GM23338 (cell line): ENCODE results near the gene TM4SF5. TPM values are rescaled to one million over a fixed set of nuclear protein-coding genes. Genes with fewer than 3 reads are reported as not detected.

Experiments
- ATAC-seq: fragments of 200-7000 bp; cut with Tn5 transposase; 3 replicates; pipeline ENCODE4 v1.9.1; 2020
- DNase-seq: peaks from one replicate; pipeline ENCODE4 v3.0.0-alpha.2; 2015; ENCODE audit warnings: low spot score
- H2AFZ ChIP-seq: fragments of 200-600 bp; sonication (generic); 2 replicates; pipeline ENCODE4 v1.8.0; 2016; ENCODE audit warnings: antibody characterized with exemption, mild to moderate bottlenecking, moderate library complexity
- H3F3A ChIP-seq: fragments of 200-600 bp; sonication (generic); replicated peaks from 2 replicates; pipeline ENCODE4 v1.8.0; 2017; ENCODE audit warnings: antibody characterized with exemption, mixed run types, low read depth
- H3K27ac ChIP-seq: fragments of 200-600 bp; sonication (generic); 2 replicates; pipeline ENCODE4 v1.6.1; 2016; ENCODE audit warnings: low read depth
- H3K27me3 ChIP-seq: fragments of 200-600 bp; sonication (generic); 2 replicates; pipeline ENCODE4 v1.8.0; 2016; ENCODE audit warnings: mild to moderate bottlenecking, mixed run types, moderate library complexity; ENCODE audit not compliant: insufficient read depth
- H3K36me3 ChIP-seq: fragments of 200-600 bp; sonication (generic); 2 replicates; pipeline ENCODE4 v1.8.0; 2016; ENCODE audit warnings: mild to moderate bottlenecking; ENCODE audit not compliant: insufficient read depth
- H3K4me1 ChIP-seq: fragments of 200-600 bp; sonication (generic); 2 replicates; pipeline ENCODE4 v1.8.0; 2016; ENCODE audit warnings: mild to moderate bottlenecking, moderate library complexity; ENCODE audit not compliant: insufficient read depth
- H3K4me2 ChIP-seq: fragments of 200-600 bp; sonication (generic); 2 replicates; pipeline ENCODE4 v1.7.1; 2017; ENCODE audit warnings: mixed run types
- H3K4me3 ChIP-seq: fragments of 200-600 bp; sonication (generic); 2 replicates; pipeline ENCODE4 v1.6.1; 2016; ENCODE audit warnings: mixed run types
- H3K79me2 ChIP-seq: fragments of 200-600 bp; sonication (generic); replicated peaks from 2 replicates; pipeline ENCODE4 v1.8.0; 2017; ENCODE audit warnings: mild to moderate bottlenecking; ENCODE audit not compliant: insufficient read depth
- H3K9me2 ChIP-seq: fragments of 200-600 bp; sonication (generic); 2 replicates; pipeline ENCODE4 v1.8.0; 2017; ENCODE audit not compliant: insufficient read depth
- H4K20me1 ChIP-seq: fragments of 200-600 bp; sonication (generic); replicated peaks from 2 replicates; pipeline ENCODE4 v1.8.0; 2017; ENCODE audit warnings: mild to moderate bottlenecking; ENCODE audit not compliant: insufficient read depth
- H3K27ac Mint-ChIP-seq: 2 replicates; pipeline ENCODE4 v1.8.0; 2020; ENCODE audit warnings: inconsistent platforms, mild to moderate bottlenecking, moderate library complexity, mixed read lengths
- H3K27me3 Mint-ChIP-seq: 3 replicates; pipeline ENCODE4 v1.8.0; 2022; ENCODE audit warnings: low read depth, mild to moderate bottlenecking, moderate library complexity, mixed read lengths, inconsistent platforms; ENCODE audit not compliant: insufficient read depth, poor library complexity
- H3K36me3 Mint-ChIP-seq: 3 replicates; pipeline ENCODE4 v1.8.0; 2021; ENCODE audit warnings: low read depth, mild to moderate bottlenecking, inconsistent platforms, moderate library complexity, mixed read lengths
- H3K4me1 Mint-ChIP-seq: 3 replicates; pipeline ENCODE4 v1.8.0; 2020; ENCODE audit warnings: mild to moderate bottlenecking, inconsistent platforms, mixed read lengths
- H3K4me3 Mint-ChIP-seq: 3 replicates; pipeline ENCODE4 v1.8.0; 2021; ENCODE audit warnings: moderate library complexity, mild to moderate bottlenecking, inconsistent platforms, mixed read lengths
- H3K9me3 Mint-ChIP-seq: 3 replicates; pipeline ENCODE4 v1.8.0; 2020; ENCODE audit warnings: moderate library complexity, mild to moderate bottlenecking, inconsistent platforms, mixed read lengths
- CREB1 ChIP-seq: fragments of 250-450 bp; sonication (Bioruptor Pico); IDR thresholded peaks from 2 replicates; pipeline ENCODE4 v1.5.0; 2020; ENCODE audit warnings: low read depth, mild to moderate bottlenecking, moderate library complexity
- CTCF ChIP-seq, 2 experiments: fragments of 200-600 bp in 1 of 2; sonication (generic) in 1 of 2; conservative IDR thresholded peaks; 2 replicates each; pipeline versions ENCODE4 v1.5.1 to v1.6.1; 2016 to 2017; ENCODE audit warnings: antibody characterized with exemption in 2 of 2, low read depth in 2 of 2, mild to moderate bottlenecking in 2 of 2, moderate library complexity in 1 of 2
- ETS1 ChIP-seq: IDR thresholded peaks from 2 replicates; pipeline ENCODE4 v1.6.1; 2016; ENCODE audit warnings: antibody characterized with exemption
- EZH2 ChIP-seq: fragments of 200-600 bp; sonication (generic); IDR thresholded peaks from one replicate; pipeline ENCODE4 v1.8.0; 2017; ENCODE audit warnings: antibody characterized with exemption, mild to moderate bottlenecking, low read depth; ENCODE audit not compliant: unreplicated experiment
- EZH2phosphoT487 ChIP-seq: fragments of 200-600 bp; sonication (generic); IDR thresholded peaks from one replicate; pipeline ENCODE4 v1.8.1; 2018; ENCODE audit warnings: antibody characterized with exemption; ENCODE audit not compliant: unreplicated experiment
- JUNB ChIP-seq: IDR thresholded peaks from one replicate; pipeline ENCODE4 v1.6.1; 2016; ENCODE audit warnings: antibody characterized with exemption; ENCODE audit not compliant: unreplicated experiment
- NANOG ChIP-seq: IDR thresholded peaks from 2 replicates; pipeline ENCODE4 v1.6.1; 2016; ENCODE audit warnings: antibody characterized with exemption, borderline replicate concordance
- POLR2AphosphoS5 ChIP-seq: IDR thresholded peaks from 2 replicates; pipeline ENCODE4 v1.6.1; 2016; ENCODE audit warnings: antibody characterized with exemption, low read depth
- REST ChIP-seq: IDR thresholded peaks from one replicate; pipeline ENCODE4 v1.6.1; 2018; ENCODE audit warnings: antibody characterized with exemption; ENCODE audit not compliant: unreplicated experiment
- STAT1 ChIP-seq: IDR thresholded peaks from one replicate; pipeline ENCODE4 v1.6.1; 2016; ENCODE audit warnings: antibody characterized with exemption; ENCODE audit not compliant: unreplicated experiment
- ZNF114 ChIP-seq: fragments of 250-450 bp; sonication (Bioruptor Pico); IDR thresholded peaks from 2 replicates; pipeline ENCODE4 v1.5.0; 2020; ENCODE audit warnings: mild to moderate bottlenecking, moderate library complexity
- ZNF331 ChIP-seq: fragments of 250-450 bp; sonication (Bioruptor Pico); IDR thresholded peaks from 2 replicates; pipeline ENCODE4 v1.5.0; 2020; ENCODE audit warnings: low read depth, mild to moderate bottlenecking, moderate library complexity
- polyA plus RNA-seq: library from polyadenylated mRNA; unstranded; fragments of >200 nt; fragmentation: Nextera tagmentation; extraction: Ambion mirVana; gene quantifications from 2 replicates; pipeline ENCODE4 v1.2.1, GENCODE V29; 2016
- total RNA-seq: library from RNA; depleted of rRNA; stranded (reverse); fragments of >200 nt; shearing (Covaris generic); gene quantifications from 2 replicates; pipeline ENCODE4 v1.2.3, GENCODE V29; 2014

The TM4SF5 gene
- total and polyA plus RNA-seq, 2 experiments from 2014 or later = not detected

- TF ChIP-seq REST = no peak
- TF ChIP-seq EZH2 = no peak
Measured at GRCh38 chr17:4725646-4726310, 45.9 kb upstream of the TM4SF5 start (continued).

GRCh38 chr17:4728124-4728523 lies 43.6 kb upstream of the TM4SF5 start:
- Histone ChIP-seq H3K79me2 (no peaks in the 10 kb centered on the region), H4K20me1 (no peaks in the 10 kb centered on the region), H3K27ac (no peak overlapping the region), H3F3A (0 out of 2 replicates have a peak, but pooled peaks cover 2% of the 10 kb centered on the region), H3K9me2 (no peaks in the 10 kb centered on the region), H3K36me3 (no peaks in the 10 kb centered on the region), H3K4me3 (no peak overlapping the region), H3K4me2 (no peak overlapping the region), H3K27me3 (no peaks in the 10 kb centered on the region), H2AFZ (no peak overlapping the region), H3K4me1 (no peaks in the 10 kb centered on the region)
- H3K4me3 Mint-ChIP-seq = no peak overlapping the region
- no peaks in the 10 kb centered on the region for H3K36me3 Mint-ChIP-seq
- no peak for ATAC-seq
- DNase-seq = no peak
- H3K27me3 Mint-ChIP-seq = peaks cover 18% of the 10 kb centered on the region
- no peak overlapping the region for H3K27ac Mint-ChIP-seq
- no peaks in the 10 kb centered on the region; the same call in 2 of the 3 replicates for H3K9me3 Mint-ChIP-seq
- peaks cover 3% of the 10 kb centered on the region; the same call in 2 of the 3 replicates for H3K4me1 Mint-ChIP-seq
- no peak for TF ChIP-seq STAT1
- TF ChIP-seq JUNB = no peak
- no peak for TF ChIP-seq EZH2phosphoT487
- no peak for TF ChIP-seq REST
- TF ChIP-seq CREB1 (CRISPR knock-in tag) = no peak
- no peak for TF ChIP-seq CTCF (conservative IDR thresholded peaks at IDR 0.05; ENCODE audit: low read depth in 2 of 2)
- TF ChIP-seq ETS1 = no peak
- TF ChIP-seq EZH2 = no peak
- no peak for TF ChIP-seq NANOG
- TF ChIP-seq ZNF114 = no peak
- TF ChIP-seq POLR2AphosphoS5 = no peak
- no peak for TF ChIP-seq ZNF331
